ENCODE results near the gene ANXA4.

Gene ANXA4

DNA sequence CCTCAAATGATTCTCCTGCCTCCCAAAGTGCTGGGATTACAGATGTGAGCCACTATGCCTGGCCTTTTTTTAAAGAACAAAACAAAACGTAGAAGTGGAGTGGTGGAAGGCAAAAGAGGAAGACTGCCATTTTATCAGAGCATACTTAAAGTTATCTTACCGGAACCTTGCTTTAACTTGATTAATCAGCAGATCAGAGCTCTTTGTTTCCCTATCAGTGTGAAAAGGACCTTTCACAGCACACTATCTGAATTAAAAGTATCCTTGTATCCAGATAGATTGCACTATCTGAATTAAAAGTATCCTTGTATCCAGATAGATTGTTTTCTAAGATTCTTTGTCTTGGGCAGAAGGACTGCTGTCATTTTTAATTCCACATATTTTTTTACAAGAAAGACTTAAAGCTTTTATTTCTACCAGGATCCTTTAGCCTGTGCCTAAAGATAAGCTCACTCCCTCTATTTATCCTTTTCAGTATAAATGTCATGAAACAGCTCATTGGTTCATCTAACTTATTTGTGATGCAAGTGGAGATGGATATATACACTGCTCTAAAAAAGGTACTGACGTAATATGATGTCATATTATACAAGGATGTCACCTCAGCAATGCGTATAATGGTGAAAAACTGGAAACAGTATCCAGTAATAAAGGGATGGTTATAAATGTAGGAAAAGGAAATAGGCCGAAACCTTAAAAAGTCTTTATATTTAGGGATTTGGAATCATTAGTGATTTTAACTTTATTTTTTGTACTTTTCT is 105.3 kb downstream of the ANXA4 start:
- DNase-seq (ENCODE audit: low read depth), result no peak

DNA sequence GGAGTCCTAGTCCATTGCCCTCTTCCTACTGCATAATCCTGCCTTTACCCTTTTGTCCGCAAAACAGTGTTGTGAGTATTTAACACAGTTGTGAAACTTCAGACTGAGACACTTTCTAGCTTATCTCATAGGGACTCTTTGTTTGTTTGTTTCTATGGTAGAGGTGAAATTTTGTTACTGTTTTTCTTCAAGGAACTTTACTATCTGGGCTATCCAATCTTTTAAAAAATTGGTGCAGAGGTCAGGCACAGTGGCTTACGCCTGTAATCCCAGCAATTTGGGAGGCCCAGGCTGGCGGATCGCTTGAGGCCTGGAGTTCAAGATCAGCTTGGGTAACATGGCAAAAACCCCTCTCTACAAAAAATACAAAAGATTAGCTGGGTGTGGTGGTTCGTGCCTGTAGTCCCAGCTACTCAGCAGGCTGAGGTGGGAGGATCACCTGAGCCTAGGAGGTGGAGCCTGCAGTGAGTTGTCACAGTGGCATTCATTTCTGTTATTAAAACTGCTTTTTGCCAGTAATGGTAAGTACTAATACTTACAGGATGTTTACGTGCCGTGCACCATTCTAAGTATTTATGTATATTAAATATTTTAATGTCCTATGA is 106.4 kb downstream of the ANXA4 start:
- DNase-seq (ENCODE audit: low read depth), result no peak

DNA sequence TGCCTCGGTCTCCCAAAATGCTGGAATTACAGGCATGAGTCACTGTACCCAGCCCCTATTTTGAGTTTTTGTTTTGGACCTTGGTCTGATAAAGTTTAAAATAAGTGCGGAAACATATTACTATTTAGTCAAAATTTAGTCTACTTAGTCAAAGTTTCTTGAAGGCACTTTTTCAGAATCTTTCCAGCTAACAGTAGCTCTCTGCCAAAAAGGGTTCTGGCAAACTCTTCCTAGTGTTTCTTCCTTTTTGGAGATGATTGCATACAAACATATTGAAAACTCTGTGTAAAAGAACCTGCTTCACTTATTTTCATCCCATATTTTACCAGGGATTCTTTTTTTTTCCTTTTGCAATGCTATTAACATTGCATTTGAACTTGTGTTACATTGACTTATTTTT is 116.3 kb downstream of the ANXA4 start:
- no peak for DNase-seq (ENCODE audit: low read depth)

DNA sequence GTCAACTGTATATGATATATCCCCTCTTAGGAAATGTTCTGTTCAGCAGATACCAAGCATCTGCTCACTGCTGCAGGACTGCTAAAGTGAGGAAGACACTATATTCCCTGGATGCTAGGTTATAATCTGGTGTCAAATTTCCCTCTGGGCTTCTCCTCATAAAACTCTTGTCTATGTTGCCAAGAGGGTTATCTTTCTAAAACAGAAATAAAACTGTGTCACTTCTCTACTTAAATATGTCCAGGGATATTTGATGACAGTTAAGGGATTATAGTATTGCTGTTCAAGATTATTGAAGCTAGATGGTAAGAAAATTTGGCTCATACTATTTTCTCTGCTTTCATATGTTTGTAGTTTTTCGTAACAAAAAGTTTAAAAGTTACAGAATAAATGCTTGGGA is 121.4 kb downstream of the ANXA4 start:
- DNase-seq (ENCODE audit: low read depth), result no peak

Measured in stimulated activated CD8-positive, alpha-beta memory T cell treated with anti-CD3 and anti-CD28 coated beads, Interleukin-12 subunit alpha, Interleukin-12 subunit beta, amount 100 ng/mL, for 1 hour (primary cell).